HG02588 (cell line): ENCODE measurements around the gene EEF1AKMT1.

Experiments
- ATAC-seq: cut with Tn5 transposase; IDR thresholded peaks from one replicate; pipeline ENCODE4 v1.9.1; 2021; ENCODE audit warnings: mild to moderate bottlenecking, moderate library complexity; ENCODE audit not compliant: unreplicated experiment

Gene EEF1AKMT1

GRCh38 chr13:20773194-20774080, at the start of gene EEF1AKMT1:
TSS of gene EEF1AKMT1 (minus strand) at chr13:20773961. CDS start at chr13:20757598, 16,363 bp downstream.
- peak; percentile 93 for ATAC-seq

- ATAC-seq = no peak
Measured at GRCh38 chr13:20823071-20823470, 49.3 kb upstream of the EEF1AKMT1 start.

- no peak for ATAC-seq
Measured at GRCh38 chr13:20822406-20822805, 48.6 kb upstream of the EEF1AKMT1 start.

GRCh38 chr13:20819715-20820114, 46.0 kb upstream of the EEF1AKMT1 start:
- no peak for ATAC-seq

GRCh38 chr13:20815464-20815863, 41.7 kb upstream of the EEF1AKMT1 start:
- ATAC-seq = no peak

GRCh38 chr13:20814224-20814910, 40.6 kb upstream of the EEF1AKMT1 start:
- no peak for ATAC-seq

GRCh38 chr13:20812890-20813289, 39.1 kb upstream of the EEF1AKMT1 start:
- no peak for ATAC-seq

- ATAC-seq = no peak
Measured at GRCh38 chr13:20810808-20811207, 37.0 kb upstream of the EEF1AKMT1 start.

GRCh38 chr13:20808874-20809273, 35.1 kb upstream of the EEF1AKMT1 start:
- ATAC-seq = no peak

- ATAC-seq = no peak
Measured at GRCh38 chr13:20803180-20803965, 29.6 kb upstream of the EEF1AKMT1 start.

GRCh38 chr13:20801707-20802106, 27.9 kb upstream of the EEF1AKMT1 start:
- ATAC-seq = no peak

GRCh38 chr13:20799726-20800416, 26.1 kb upstream of the EEF1AKMT1 start:
- ATAC-seq = no peak

GRCh38 chr13:20798027-20798426, 24.3 kb upstream of the EEF1AKMT1 start:
- no peak for ATAC-seq

GRCh38 chr13:20796791-20797508, 23.2 kb upstream of the EEF1AKMT1 start:
- no peak for ATAC-seq

- ATAC-seq = no peak
Measured at GRCh38 chr13:20789665-20790064, 15.9 kb upstream of the EEF1AKMT1 start.

GRCh38 chr13:20788312-20788711, 14.6 kb upstream of the EEF1AKMT1 start:
- no peak for ATAC-seq

GRCh38 chr13:20787180-20787579, 13.4 kb upstream of the EEF1AKMT1 start:
- no peak for ATAC-seq

GRCh38 chr13:20782116-20782708, 8.5 kb upstream of the EEF1AKMT1 start:
- ATAC-seq = peak; percentile 97

- no peak for ATAC-seq
Measured at GRCh38 chr13:20780317-20780716, 6.6 kb upstream of the EEF1AKMT1 start.

GRCh38 chr13:20779405-20779804, 5.6 kb upstream of the EEF1AKMT1 start:
- no peak for ATAC-seq
